Astrocyte (in vitro differentiated cells and primary cell): ENCODE measurements around the gene CHAF1A. TPM values are rescaled to one million over a fixed set of nuclear protein-coding genes. Genes with fewer than 3 reads are reported as not detected.

Source experiments
- DNase-seq: peaks from one replicate; pipeline ENCODE4 v3.0.0-alpha.2; 2010; ENCODE audit warnings: low read depth
- FAIRE-seq: peaks from 2 replicates; lab custom pipeline; 2011; peaks lifted over from hg19 to GRCh38; lab: Jason Lieb, UNC
- H2AFZ ChIP-seq: 2 replicates; pipeline ENCODE4 v1.6.0; 2012; ENCODE audit warnings: low read depth, low read length, inconsistent platforms
- H3K27ac ChIP-seq: 2 replicates; pipeline ENCODE4 v1.5.1; 2011; ENCODE audit warnings: low read depth, low read length, inconsistent platforms
- H3K27me3 ChIP-seq: 2 replicates; pipeline ENCODE4 v1.6.0; 2011; ENCODE audit warnings: low read length, inconsistent platforms; ENCODE audit not compliant: insufficient read depth
- H3K36me3 ChIP-seq: 2 replicates; pipeline ENCODE4 v1.5.1; 2011; ENCODE audit warnings: low read length, inconsistent platforms; ENCODE audit not compliant: insufficient read depth
- H3K4me1 ChIP-seq: 2 replicates; pipeline ENCODE4 v1.5.1; 2011; ENCODE audit warnings: low read length, inconsistent platforms; ENCODE audit not compliant: insufficient read depth
- H3K4me2 ChIP-seq: 2 replicates; pipeline ENCODE4 v1.6.0; 2012; ENCODE audit warnings: low read length, inconsistent platforms
- H3K4me3 ChIP-seq: 2 replicates; pipeline ENCODE4 v1.5.1; 2011; ENCODE audit warnings: low read depth, mild to moderate bottlenecking, low read length, inconsistent platforms; ENCODE audit not compliant: insufficient read depth
- H3K79me2 ChIP-seq: 2 replicates; pipeline ENCODE4 v1.6.0; 2012; ENCODE audit warnings: mild to moderate bottlenecking, low read length, inconsistent platforms; ENCODE audit not compliant: insufficient read depth
- H3K9ac ChIP-seq: 2 replicates; pipeline ENCODE4 v1.6.0; 2012; ENCODE audit warnings: mild to moderate bottlenecking, low read length, inconsistent platforms
- H3K9me3 ChIP-seq: 2 replicates; pipeline ENCODE4 v1.5.1; 2012; ENCODE audit warnings: low read depth, mild to moderate bottlenecking, low read length, inconsistent platforms; ENCODE audit not compliant: insufficient read depth
- H4K20me1 ChIP-seq: 2 replicates; pipeline ENCODE4 v1.6.0; 2012; ENCODE audit warnings: low read length, inconsistent platforms; ENCODE audit not compliant: insufficient read depth
- H3K27ac Mint-ChIP-seq: one replicate; pipeline ENCODE4 v1.8.0; 2021; ENCODE audit warnings: mild to moderate bottlenecking, mixed read lengths; ENCODE audit not compliant: unreplicated experiment
- H3K27me3 Mint-ChIP-seq: one replicate; pipeline ENCODE4 v1.8.0; 2021; ENCODE audit warnings: low read depth, mixed read lengths; ENCODE audit not compliant: unreplicated experiment
- H3K36me3 Mint-ChIP-seq: one replicate; pipeline ENCODE4 v1.8.0; 2021; ENCODE audit warnings: low read depth, mixed read lengths; ENCODE audit not compliant: unreplicated experiment
- H3K4me1 Mint-ChIP-seq: one replicate; pipeline ENCODE4 v1.8.0; 2021; ENCODE audit warnings: low read depth, mixed read lengths; ENCODE audit not compliant: unreplicated experiment
- H3K4me3 Mint-ChIP-seq: one replicate; pipeline ENCODE4 v1.8.0; 2021; ENCODE audit warnings: mild to moderate bottlenecking, moderate library complexity, mixed read lengths; ENCODE audit not compliant: unreplicated experiment
- H3K9me3 Mint-ChIP-seq: one replicate; pipeline ENCODE4 v1.8.0; 2021; ENCODE audit warnings: mild to moderate bottlenecking, mixed read lengths; ENCODE audit not compliant: unreplicated experiment
- CTCF ChIP-seq: IDR thresholded peaks from 2 replicates; pipeline ENCODE4 v1.5.1; 2011; ENCODE audit warnings: low read depth, mild to moderate bottlenecking, inconsistent platforms, low read length, moderate library complexity; ENCODE audit not compliant: insufficient read depth
- EZH2 ChIP-seq: IDR thresholded peaks from 2 replicates; pipeline ENCODE4 v1.6.1; 2012; ENCODE audit warnings: mild to moderate bottlenecking, low read length, inconsistent platforms; ENCODE audit not compliant: insufficient read depth
- total RNA-seq: library from RNA; stranded (reverse); gene quantifications from 2 replicates; pipeline ENCODE4 v1.2.1, GENCODE V29; 2021

The CHAF1A gene
- total RNA-seq, 1 donor from 2014 or later: 8.5 TPM

DNA sequence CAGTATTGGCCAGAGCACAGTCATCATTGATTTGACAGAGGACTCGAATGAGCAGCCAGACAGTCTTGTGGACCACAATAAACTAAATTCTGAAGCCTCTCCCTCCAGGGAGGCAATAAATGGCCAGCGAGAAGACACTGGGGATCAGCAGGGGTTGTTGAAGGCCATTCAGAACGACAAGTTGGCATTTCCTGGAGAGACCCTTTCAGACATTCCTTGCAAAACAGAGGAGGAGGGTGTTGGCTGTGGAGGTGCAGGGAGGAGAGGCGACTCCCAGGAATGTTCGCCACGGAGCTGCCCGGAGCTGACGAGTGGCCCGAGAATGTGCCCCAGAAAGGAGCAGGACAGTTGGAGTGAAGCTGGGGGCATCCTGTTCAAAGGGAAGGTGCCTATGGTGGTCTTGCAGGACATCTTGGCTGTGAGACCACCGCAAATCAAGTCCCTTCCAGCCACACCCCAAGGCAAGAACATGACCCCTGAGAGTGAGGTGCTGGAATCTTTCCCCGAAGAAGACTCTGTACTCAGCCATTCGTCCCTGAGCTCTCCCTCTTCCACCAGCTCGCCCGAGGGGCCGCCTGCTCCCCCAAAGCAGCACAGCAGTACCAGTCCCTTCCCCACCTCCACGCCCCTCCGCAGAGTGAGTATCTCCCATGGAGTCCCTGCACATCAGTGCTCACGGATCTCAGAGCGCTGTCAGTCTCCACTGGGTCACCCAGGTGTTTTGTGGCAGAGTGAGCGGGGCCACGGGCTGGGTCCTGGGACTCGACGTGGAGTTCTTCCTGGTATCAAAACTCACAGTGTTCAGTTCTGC, 6.9 kb downstream of the CHAF1A start:
- peaks cover 11% of the 10 kb centered on the region for H4K20me1 ChIP-seq
- H3K9me3 Mint-ChIP-seq: peaks cover 2% of the 10 kb centered on the region
- peak overlapping the region; percentile 20 for H3K27ac Mint-ChIP-seq
- no peaks in the 10 kb centered on the region for H3K9me3 ChIP-seq
- H3K4me1 Mint-ChIP-seq: peaks cover 10% of the 10 kb centered on the region
- no peak overlapping the region for H3K4me2 ChIP-seq
- TF ChIP-seq EZH2: no peak
- no peak for TF ChIP-seq CTCF
- DNase-seq: no peak
- no peak overlapping the region for H3K9ac ChIP-seq
- no peaks in the 10 kb centered on the region for H3K27me3 Mint-ChIP-seq
- H3K4me3 Mint-ChIP-seq: peak overlapping the region; percentile 37
- H3K4me1 ChIP-seq: no peaks in the 10 kb centered on the region
- H3K36me3 ChIP-seq: peaks cover 20% of the 10 kb centered on the region
- H3K4me3 ChIP-seq: no peak overlapping the region
- no peak for FAIRE-seq
- H2AFZ ChIP-seq: no peak overlapping the region
- no peaks in the 10 kb centered on the region for H3K27me3 ChIP-seq
- peaks cover 59% of the 10 kb centered on the region for H3K79me2 ChIP-seq
- H3K36me3 Mint-ChIP-seq: peaks cover 7% of the 10 kb centered on the region
- no peak overlapping the region for H3K27ac ChIP-seq

DNA sequence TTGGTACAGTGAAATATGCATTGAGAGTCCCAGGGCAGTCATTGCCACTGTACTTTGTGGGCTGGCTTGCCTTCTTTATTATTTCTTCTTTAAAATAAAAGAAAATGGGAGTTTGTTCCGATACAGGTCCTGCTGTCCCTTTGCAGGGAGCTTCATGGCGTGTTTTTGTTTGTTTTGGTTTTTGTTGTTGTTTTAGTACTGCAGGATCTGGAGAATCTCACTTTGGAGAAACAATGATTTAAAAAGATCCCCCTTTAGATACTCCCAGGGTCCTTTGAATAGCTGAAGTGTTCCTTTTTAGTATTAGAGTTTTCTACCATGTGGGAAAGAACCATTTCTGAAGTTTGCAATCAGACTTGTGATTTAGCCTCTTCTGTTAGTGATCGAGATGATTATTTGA, 11.1 kb downstream of the CHAF1A start:
- peaks cover 2% of the 10 kb centered on the region for H3K9me3 Mint-ChIP-seq

More for the DNA sequence above, 11.1 kb downstream of the CHAF1A start:
- H3K4me3 Mint-ChIP-seq: no peak overlapping the region
- no peak overlapping the region for H3K27ac Mint-ChIP-seq
- no peaks in the 10 kb centered on the region for H3K27me3 ChIP-seq
- DNase-seq (no peak), FAIRE-seq (no peak)
- peaks cover 16% of the 10 kb centered on the region for H3K4me1 Mint-ChIP-seq
- H4K20me1 ChIP-seq: peaks cover 9% of the 10 kb centered on the region
- H3K27me3 Mint-ChIP-seq: no peaks in the 10 kb centered on the region
- no peak for TF ChIP-seq EZH2
- no peak for TF ChIP-seq CTCF
- H3K4me3 ChIP-seq: no peak overlapping the region
- H3K36me3 ChIP-seq: peaks cover 20% of the 10 kb centered on the region
- peaks cover 51% of the 10 kb centered on the region for H3K79me2 ChIP-seq
- no peak overlapping the region for H3K27ac ChIP-seq
- H3K9me3 ChIP-seq: no peaks in the 10 kb centered on the region
- no peak overlapping the region for H3K4me2 ChIP-seq
- no peak overlapping the region for H2AFZ ChIP-seq
- H3K36me3 Mint-ChIP-seq: peaks cover 9% of the 10 kb centered on the region
- H3K9ac ChIP-seq: no peak overlapping the region
- H3K4me1 ChIP-seq: peaks cover 8% of the 10 kb centered on the region
